ENCODE measurements around the gene PADI4.

DNA sequence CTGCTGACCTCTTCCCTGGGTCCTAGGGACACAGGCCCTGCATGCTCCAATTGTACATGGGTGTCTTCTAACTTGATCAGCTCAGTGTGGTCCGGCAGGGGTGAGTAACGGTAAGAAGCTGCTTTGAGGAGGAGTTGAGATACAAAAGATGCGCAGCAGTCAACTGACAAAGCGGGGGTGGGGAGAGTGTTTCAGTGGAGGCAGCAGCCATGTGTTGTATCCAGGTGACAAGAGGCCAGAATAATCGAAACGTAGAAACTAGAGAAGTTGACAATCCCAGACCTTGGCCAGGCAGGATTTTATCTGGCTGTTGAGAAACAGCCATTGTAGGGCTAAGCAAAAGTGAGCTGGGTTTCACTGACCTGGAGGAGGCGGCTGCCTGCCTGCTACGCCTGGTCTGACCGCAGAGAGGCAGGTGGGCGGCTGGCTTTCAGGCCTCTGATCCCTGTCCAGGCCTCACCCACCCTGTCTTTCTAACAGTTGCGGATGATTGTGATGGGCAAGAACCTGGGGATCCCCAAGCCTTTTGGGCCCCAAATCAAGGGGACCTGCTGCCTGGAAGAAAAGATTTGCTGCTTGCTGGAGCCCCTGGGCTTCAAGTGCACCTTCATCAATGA lies 92.8 kb downstream of the PADI4 start:
- no peak for TF ChIP-seq CTCF (IDR thresholded peaks at IDR 0.05)
- TF ChIP-seq POLR2A (IDR thresholded peaks at IDR 0.05): no peak
- TF ChIP-seq POLR2AphosphoS5 (IDR thresholded peaks at IDR 0.05; ENCODE audit: insufficient read depth in 1 of 2, low read depth in 1 of 2): no peak
